AG04449 (cell line): ENCODE data around the gene DCN.
A peak's percentile ranks its signal among the peaks of the same experiment; 100 is the strongest.

ENCODE experiments used
- CTCF ChIA-PET: fragments of 350-600 bp; formaldehyde crosslinking; extraction: SDS; loops from one replicate; lab custom pipeline; 2021; ENCODE audit warnings: antibody characterized with exemption; lab: Yijun Ruan, JAX
- POLR2A ChIA-PET: fragments of 400-600, 350-600 bp; formaldehyde crosslinking; extraction: SDS; loops from one replicate; lab custom pipeline; 2020; ENCODE audit warnings: antibody characterized with exemption, inconsistent platforms; lab: Yijun Ruan, JAX
- DNase-seq: peaks from one replicate; pipeline ENCODE4 v3.0.0-alpha.2; 2010; ENCODE audit warnings: low read depth, low spot score
- H3K4me3 ChIP-seq: 2 replicates; pipeline ENCODE4 v1.5.1; 2011; ENCODE audit warnings: low read depth, mild to moderate bottlenecking, control low read depth, low read length
- TF ChIP-seq, protein P1 (sequence below): IDR thresholded peaks from one replicate; pipeline ENCODE4 v1.5.1; 2011; ENCODE audit warnings: mild to moderate bottlenecking, moderate library complexity, low read length, control low read depth, inconsistent platforms; ENCODE audit not compliant: insufficient read depth; ENCODE audit errors: missing control alignments

The DCN gene

DNA sequence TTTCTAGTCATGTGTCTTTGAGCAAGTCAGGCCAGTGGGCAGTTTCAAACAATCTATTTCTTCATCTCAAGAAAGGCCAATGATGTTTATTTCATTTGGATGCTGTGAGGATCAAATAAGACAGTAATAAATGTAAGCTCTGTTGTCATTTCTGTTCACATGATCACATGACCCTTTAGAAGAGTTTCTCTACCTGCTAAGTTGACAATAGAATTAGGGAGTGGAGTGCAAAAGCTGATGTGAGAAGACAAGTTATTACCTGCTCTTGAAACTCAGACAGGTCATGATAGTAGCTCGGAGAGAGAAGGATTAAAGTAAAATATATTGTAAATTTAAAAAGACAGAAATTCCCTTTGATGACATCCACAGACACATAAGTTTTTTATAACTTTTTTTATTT, 37.3 kb upstream of the DCN start:
- TF ChIP-seq, protein P1, sequence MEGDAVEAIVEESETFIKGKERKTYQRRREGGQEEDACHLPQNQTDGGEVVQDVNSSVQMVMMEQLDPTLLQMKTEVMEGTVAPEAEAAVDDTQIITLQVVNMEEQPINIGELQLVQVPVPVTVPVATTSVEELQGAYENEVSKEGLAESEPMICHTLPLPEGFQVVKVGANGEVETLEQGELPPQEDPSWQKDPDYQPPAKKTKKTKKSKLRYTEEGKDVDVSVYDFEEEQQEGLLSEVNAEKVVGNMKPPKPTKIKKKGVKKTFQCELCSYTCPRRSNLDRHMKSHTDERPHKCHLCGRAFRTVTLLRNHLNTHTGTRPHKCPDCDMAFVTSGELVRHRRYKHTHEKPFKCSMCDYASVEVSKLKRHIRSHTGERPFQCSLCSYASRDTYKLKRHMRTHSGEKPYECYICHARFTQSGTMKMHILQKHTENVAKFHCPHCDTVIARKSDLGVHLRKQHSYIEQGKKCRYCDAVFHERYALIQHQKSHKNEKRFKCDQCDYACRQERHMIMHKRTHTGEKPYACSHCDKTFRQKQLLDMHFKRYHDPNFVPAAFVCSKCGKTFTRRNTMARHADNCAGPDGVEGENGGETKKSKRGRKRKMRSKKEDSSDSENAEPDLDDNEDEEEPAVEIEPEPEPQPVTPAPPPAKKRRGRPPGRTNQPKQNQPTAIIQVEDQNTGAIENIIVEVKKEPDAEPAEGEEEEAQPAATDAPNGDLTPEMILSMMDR, result no peak
- no peak overlapping the region for H3K4me3 ChIP-seq
- CTCF ChIA-PET, result interaction anchor here (0.8 to 2.0 kb wide), 2 partner anchors 10 kb away, joined by 3 to 6 read pairs; no protein-coding TSS in a partner anchor
- DNase-seq, result no peak
- POLR2A ChIA-PET, result no interaction called here

DNA sequence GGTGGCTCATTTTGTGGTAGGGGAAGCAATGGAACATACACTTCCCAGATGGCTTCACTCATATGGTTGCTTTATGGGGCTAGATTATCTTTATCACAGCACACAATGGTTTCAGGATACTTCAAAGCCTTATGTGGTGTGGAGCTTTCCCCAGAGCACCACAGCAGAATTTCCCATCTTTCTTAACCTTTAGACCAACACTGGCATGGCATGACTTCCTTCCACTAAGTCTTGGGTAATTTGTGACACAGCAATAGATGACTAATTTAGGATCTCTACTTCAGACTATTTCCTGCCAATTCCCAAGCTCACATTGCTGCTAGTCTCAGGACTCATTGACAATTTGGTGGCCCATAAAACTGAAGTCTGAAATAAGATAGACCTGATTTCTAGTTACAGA, 36.9 kb upstream of the DCN start:
- ChIA-PET CTCF (interaction anchor here (0.8 to 2.0 kb wide), 2 partner anchors 9 to 11 kb away, joined by 3 to 6 read pairs; no protein-coding TSS in a partner anchor), POLR2A (no interaction called here)
- DNase-seq, result no peak
- TF ChIP-seq, protein P1, result no peak
- H3K4me3 ChIP-seq, result no peak overlapping the region

DNA sequence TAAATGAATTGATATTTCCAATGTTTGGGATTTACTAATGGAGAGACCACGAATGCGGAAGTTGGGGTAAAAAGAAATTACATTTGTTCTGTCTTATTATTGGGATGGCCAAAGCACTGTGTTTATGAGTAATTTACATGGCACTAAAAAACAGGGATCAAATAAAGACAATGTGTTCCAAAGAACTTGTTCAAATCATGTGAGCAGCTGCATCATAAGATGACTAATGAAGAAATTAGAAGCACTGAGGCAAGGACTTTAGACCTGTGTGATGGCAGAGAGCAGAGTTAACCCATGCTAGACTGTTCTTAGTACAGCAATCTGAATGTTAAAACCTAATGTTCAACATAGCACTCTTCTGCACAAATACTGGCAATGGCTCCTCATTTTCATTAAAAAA, 34.3 kb upstream of the DCN start:
- ChIA-PET CTCF (no interaction called here), POLR2A (no interaction called here)
- no peak for DNase-seq
- no peak overlapping the region for H3K4me3 ChIP-seq
- TF ChIP-seq, protein P1, result no peak

DNA sequence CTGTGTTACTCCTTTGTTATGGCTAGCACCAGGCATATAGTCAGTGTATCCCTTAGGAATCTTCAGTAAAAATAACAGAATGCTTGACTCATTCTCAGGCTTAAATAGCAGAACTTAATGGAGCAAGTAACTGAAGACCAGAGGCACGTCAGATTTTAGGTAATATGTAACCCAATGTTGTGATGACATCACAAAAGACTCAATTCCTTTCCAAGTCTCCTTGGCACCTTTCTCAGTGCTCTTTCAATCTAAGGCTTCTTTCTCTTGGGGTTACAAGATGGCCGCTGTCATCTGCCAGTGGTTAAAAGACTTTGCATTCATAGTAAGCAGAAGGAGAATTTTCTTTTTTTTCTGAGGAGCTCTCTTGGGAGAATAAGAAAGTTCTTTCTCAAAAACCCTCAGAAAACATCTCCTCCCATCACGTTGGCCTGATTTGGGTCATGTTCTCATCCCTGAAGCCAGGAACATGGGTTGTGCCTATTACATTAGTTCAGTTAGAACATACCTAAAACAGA, 33.4 kb upstream of the DCN start:
- TF ChIP-seq, protein P1, result no peak
- CTCF ChIA-PET, result interaction anchor here (1.2 kb wide), 1 partner anchor 25 kb away, joined by 3 read pairs; no protein-coding TSS in a partner anchor
- peak; percentile 47 for DNase-seq
- no peak overlapping the region for H3K4me3 ChIP-seq
- POLR2A ChIA-PET, result no interaction called here

DNA sequence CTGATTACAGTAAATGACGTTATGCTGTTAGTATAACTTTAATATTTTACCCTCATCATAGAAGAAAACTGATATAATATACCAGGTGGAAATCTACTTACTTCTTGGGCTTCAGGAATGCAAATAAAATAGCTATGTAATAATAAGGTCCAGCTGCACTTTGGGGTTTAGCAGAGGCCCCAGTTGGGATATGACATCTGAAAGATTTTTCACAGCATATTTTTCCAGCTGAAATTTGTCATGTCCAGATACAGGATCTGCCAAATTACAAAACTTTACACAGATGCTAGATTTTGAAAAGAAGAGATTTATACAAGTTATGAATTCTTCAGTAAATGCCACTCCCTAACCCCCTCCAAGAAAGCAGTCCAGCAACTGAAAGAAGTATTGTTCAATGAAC, 29.2 kb upstream of the DCN start:
- ChIA-PET POLR2A (no interaction called here), CTCF (interaction anchor here (0.9 kb wide), 1 partner anchor 103 kb away, joined by 4 read pairs; no protein-coding TSS in a partner anchor)
- no peak overlapping the region for H3K4me3 ChIP-seq
- TF ChIP-seq, protein P1, result no peak
- no peak for DNase-seq

DNA sequence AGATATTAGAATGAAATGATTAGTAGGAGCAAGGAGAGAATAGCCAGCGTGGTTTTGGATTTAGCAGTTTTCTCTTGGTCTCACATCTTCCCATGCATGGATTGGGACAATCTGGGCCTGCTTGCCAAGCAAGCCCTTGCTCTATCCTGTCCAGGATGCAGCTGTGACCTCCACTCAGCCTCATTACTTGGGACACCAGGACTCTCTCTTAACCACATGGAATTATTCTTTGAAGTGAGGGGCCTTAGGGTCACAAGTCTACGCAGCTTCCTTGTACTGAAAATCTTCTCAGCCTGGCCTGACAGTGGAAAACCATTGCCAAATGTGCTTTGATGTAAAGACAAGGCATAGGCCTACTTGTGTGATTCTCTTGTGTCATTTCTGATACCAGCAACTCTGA, 28.0 kb upstream of the DCN start:
- no peak overlapping the region for H3K4me3 ChIP-seq
- DNase-seq, result no peak
- TF ChIP-seq, protein P1, result no peak
- POLR2A ChIA-PET, result no interaction called here
- CTCF ChIA-PET, result interaction anchor here (0.7 to 1.2 kb wide), 3 partner anchors 9 to 232 kb away, joined by 3 to 5 read pairs (median 3); partner anchors contain the start of gene DCN
